Measurements from ENCODE around the gene MSI2. TPM values are rescaled to one million over a fixed set of nuclear protein-coding genes. Genes with fewer than 3 reads are reported as not detected.

The MSI2 gene
- total RNA-seq, 1 donor from 2014 or later, result 67.9 TPM

DNA sequence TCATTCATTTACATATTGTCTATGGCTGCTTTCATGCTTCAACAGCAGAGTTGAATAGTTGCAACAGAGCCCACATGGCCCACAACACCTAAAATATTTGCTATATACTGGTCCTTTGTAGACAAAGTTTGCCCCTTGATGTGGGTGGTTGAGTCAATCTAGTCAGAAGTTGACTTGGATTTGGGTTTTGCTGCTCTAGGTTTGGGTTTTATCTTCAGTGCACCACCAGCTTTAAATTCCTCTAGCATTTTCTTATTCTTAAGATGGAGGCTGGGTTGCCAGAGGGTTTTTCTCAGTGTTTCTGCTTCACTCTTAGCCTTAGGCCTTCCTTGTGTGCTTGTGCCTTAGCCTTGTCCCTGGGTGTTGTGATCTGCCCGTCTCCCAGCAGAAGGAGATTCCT, 437.7 kb downstream of the MSI2 start:
- Histone ChIP-seq H3K27ac (ENCODE audit: low read depth, low read length) (no peak overlapping the region), H3K9me3 (ENCODE audit: insufficient read depth, low read depth, low read length) (no peaks in the 10 kb centered on the region), H3K36me3 (ENCODE audit: insufficient read depth, low read length) (no peaks in the 10 kb centered on the region), H2AFZ (ENCODE audit: low read depth, low read length) (no peak overlapping the region), H4K20me1 (ENCODE audit: insufficient read depth, low read length) (no peaks in the 10 kb centered on the region), H3K27me3 (ENCODE audit: insufficient read depth, low read length) (no peaks in the 10 kb centered on the region), H3K9ac (ENCODE audit: low read length) (no peak overlapping the region), H3K79me2 (ENCODE audit: insufficient read depth, low read length) (no peaks in the 10 kb centered on the region), H3K4me1 (ENCODE audit: insufficient read depth, low read length) (no peaks in the 10 kb centered on the region), H3K4me2 (ENCODE audit: low read length) (no peak overlapping the region), H3K4me3 (ENCODE audit: insufficient read depth, low read depth, low read length) (no peak overlapping the region)
- H3K27ac Mint-ChIP-seq (ENCODE audit: unreplicated experiment), result no peak overlapping the region
- H3K36me3 Mint-ChIP-seq (ENCODE audit: low read depth, unreplicated experiment), result no peaks in the 10 kb centered on the region
- H3K4me3 Mint-ChIP-seq (ENCODE audit: unreplicated experiment), result no peak overlapping the region
- no peaks in the 10 kb centered on the region for H3K27me3 Mint-ChIP-seq (ENCODE audit: low read depth, unreplicated experiment)
- H3K9me3 Mint-ChIP-seq (ENCODE audit: unreplicated experiment), result peaks cover 9% of the 10 kb centered on the region
- H3K4me1 Mint-ChIP-seq (ENCODE audit: low read depth, unreplicated experiment), result no peaks in the 10 kb centered on the region
- FAIRE-seq (no peak), DNase-seq (ENCODE audit: low read depth) (no peak)
- TF ChIP-seq, protein P1, sequence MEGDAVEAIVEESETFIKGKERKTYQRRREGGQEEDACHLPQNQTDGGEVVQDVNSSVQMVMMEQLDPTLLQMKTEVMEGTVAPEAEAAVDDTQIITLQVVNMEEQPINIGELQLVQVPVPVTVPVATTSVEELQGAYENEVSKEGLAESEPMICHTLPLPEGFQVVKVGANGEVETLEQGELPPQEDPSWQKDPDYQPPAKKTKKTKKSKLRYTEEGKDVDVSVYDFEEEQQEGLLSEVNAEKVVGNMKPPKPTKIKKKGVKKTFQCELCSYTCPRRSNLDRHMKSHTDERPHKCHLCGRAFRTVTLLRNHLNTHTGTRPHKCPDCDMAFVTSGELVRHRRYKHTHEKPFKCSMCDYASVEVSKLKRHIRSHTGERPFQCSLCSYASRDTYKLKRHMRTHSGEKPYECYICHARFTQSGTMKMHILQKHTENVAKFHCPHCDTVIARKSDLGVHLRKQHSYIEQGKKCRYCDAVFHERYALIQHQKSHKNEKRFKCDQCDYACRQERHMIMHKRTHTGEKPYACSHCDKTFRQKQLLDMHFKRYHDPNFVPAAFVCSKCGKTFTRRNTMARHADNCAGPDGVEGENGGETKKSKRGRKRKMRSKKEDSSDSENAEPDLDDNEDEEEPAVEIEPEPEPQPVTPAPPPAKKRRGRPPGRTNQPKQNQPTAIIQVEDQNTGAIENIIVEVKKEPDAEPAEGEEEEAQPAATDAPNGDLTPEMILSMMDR (IDR thresholded peaks at IDR 0.05; ENCODE audit: insufficient read depth, low read depth, low read length), result no peak
- TF ChIP-seq EZH2 (IDR thresholded peaks at IDR 0.05; ENCODE audit: insufficient read depth, low read length), result no peak

DNA sequence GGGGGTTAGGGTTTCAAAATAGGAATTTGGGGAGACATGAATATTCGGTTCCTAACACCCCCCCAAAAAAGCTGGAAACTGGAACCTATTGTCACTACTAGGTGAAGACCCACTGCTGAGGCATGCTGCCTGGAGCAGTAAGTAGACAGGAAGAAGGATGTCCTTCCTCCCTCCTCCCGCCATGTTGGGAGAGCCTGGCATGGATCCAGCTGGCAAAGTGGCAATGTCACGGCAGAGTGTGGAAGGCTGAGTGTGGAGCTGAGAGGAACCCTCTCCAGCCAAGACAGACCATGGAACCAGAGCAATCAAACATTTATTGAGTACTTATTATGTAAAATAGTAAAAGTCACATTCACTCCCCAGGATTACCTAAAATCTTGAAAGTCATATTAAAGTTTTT, 439.7 kb downstream of the MSI2 start:
- Histone ChIP-seq H3K27me3 (ENCODE audit: insufficient read depth, low read length) (no peaks in the 10 kb centered on the region), H3K9me3 (ENCODE audit: insufficient read depth, low read depth, low read length) (no peaks in the 10 kb centered on the region), H3K9ac (ENCODE audit: low read length) (no peak overlapping the region), H3K4me3 (ENCODE audit: insufficient read depth, low read depth, low read length) (no peak overlapping the region), H3K36me3 (ENCODE audit: insufficient read depth, low read length) (no peaks in the 10 kb centered on the region), H3K4me2 (ENCODE audit: low read length) (no peak overlapping the region), H3K27ac (ENCODE audit: low read depth, low read length) (no peak overlapping the region), H3K79me2 (ENCODE audit: insufficient read depth, low read length) (no peaks in the 10 kb centered on the region), H4K20me1 (ENCODE audit: insufficient read depth, low read length) (no peaks in the 10 kb centered on the region), H3K4me1 (ENCODE audit: insufficient read depth, low read length) (no peaks in the 10 kb centered on the region), H2AFZ (ENCODE audit: low read depth, low read length) (no peak overlapping the region)
- FAIRE-seq (no peak), DNase-seq (ENCODE audit: low read depth) (no peak)
- H3K9me3 Mint-ChIP-seq (ENCODE audit: unreplicated experiment), result peaks cover 9% of the 10 kb centered on the region
- H3K4me3 Mint-ChIP-seq (ENCODE audit: unreplicated experiment), result no peak overlapping the region
- no peaks in the 10 kb centered on the region for H3K36me3 Mint-ChIP-seq (ENCODE audit: low read depth, unreplicated experiment)
- H3K27ac Mint-ChIP-seq (ENCODE audit: unreplicated experiment), result no peak overlapping the region
- peaks cover 3% of the 10 kb centered on the region for H3K27me3 Mint-ChIP-seq (ENCODE audit: low read depth, unreplicated experiment)
- TF ChIP-seq EZH2 (IDR thresholded peaks at IDR 0.05; ENCODE audit: insufficient read depth, low read length), result no peak
- TF ChIP-seq, protein P1 (IDR thresholded peaks at IDR 0.05; ENCODE audit: insufficient read depth, low read depth, low read length), result no peak
- no peaks in the 10 kb centered on the region for H3K4me1 Mint-ChIP-seq (ENCODE audit: low read depth, unreplicated experiment)

DNA sequence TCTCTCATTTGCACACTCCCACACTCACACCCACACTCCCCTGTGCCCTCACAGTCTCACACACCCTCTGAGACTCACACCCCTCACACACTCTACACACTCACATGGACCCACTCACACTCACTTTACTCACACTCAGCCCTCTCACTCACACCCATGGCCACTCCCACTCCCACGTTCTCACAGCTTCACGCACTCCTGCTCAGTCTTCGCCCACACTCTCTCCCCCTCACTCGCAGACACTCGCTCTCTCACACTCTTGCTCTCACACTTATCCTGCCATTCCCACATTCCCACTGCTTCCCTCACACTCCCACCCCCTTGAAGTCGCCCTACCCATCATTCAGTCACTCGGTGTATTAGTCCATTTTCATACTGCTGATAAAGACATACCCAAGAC, 440.9 kb downstream of the MSI2 start:
- H3K4me1 ChIP-seq (ENCODE audit: insufficient read depth, low read length), result no peaks in the 10 kb centered on the region
- no peaks in the 10 kb centered on the region for H3K4me1 Mint-ChIP-seq (ENCODE audit: low read depth, unreplicated experiment)
- H2AFZ ChIP-seq (ENCODE audit: low read depth, low read length), result no peak overlapping the region
- H3K36me3 ChIP-seq (ENCODE audit: insufficient read depth, low read length), result no peaks in the 10 kb centered on the region
- no peak overlapping the region for H3K4me3 Mint-ChIP-seq (ENCODE audit: unreplicated experiment)
- FAIRE-seq (no peak), DNase-seq (ENCODE audit: low read depth) (no peak)
- peaks cover 6% of the 10 kb centered on the region for H3K9me3 Mint-ChIP-seq (ENCODE audit: unreplicated experiment)
- no peaks in the 10 kb centered on the region for H3K36me3 Mint-ChIP-seq (ENCODE audit: low read depth, unreplicated experiment)
- H3K27me3 Mint-ChIP-seq (ENCODE audit: low read depth, unreplicated experiment), result peaks cover 3% of the 10 kb centered on the region
- TF ChIP-seq EZH2 (IDR thresholded peaks at IDR 0.05; ENCODE audit: insufficient read depth, low read length), result no peak
- TF ChIP-seq, protein P1 (IDR thresholded peaks at IDR 0.05; ENCODE audit: insufficient read depth, low read depth, low read length), result no peak
- H3K27me3 ChIP-seq (ENCODE audit: insufficient read depth, low read length), result no peaks in the 10 kb centered on the region
- H3K79me2 ChIP-seq (ENCODE audit: insufficient read depth, low read length), result no peaks in the 10 kb centered on the region
- no peak overlapping the region for H3K4me3 ChIP-seq (ENCODE audit: insufficient read depth, low read depth, low read length)
- no peak overlapping the region for H3K9ac ChIP-seq (ENCODE audit: low read length)
- no peaks in the 10 kb centered on the region for H3K9me3 ChIP-seq (ENCODE audit: insufficient read depth, low read depth, low read length)
- H3K27ac ChIP-seq (ENCODE audit: low read depth, low read length), result no peak overlapping the region
- no peak overlapping the region for H3K27ac Mint-ChIP-seq (ENCODE audit: unreplicated experiment)
- H4K20me1 ChIP-seq (ENCODE audit: insufficient read depth, low read length), result no peaks in the 10 kb centered on the region
- no peak overlapping the region for H3K4me2 ChIP-seq (ENCODE audit: low read length)
